Kidney (tissue), 14 donors: ENCODE data around the gene ZNF423. TPM values are rescaled to one million over a fixed set of nuclear protein-coding genes. Genes with fewer than 3 reads are reported as not detected.

Experiments
- DNase-seq, 5 donors: peaks; one replicate each; pipeline ENCODE4 v3.0.0-alpha.2; 2013 to 2020
- FAIRE-seq: peaks from 2 replicates; lab custom pipeline; 2012; peaks lifted over from hg19 to GRCh38; lab: Jason Lieb, UNC
- H3K27ac ChIP-seq, 2 donors: one replicate each; pipeline ENCODE4 v1.7.0; 2013; ENCODE audit warnings: low read depth in 2 of 2, low read length in 2 of 2, inconsistent platforms in 1 of 2
- H3K27me3 ChIP-seq: one replicate; pipeline ENCODE4 v1.7.1; 2013; ENCODE audit warnings: low read length, inconsistent platforms; ENCODE audit not compliant: control insufficient read depth, insufficient read depth
- H3K36me3 ChIP-seq, 3 donors: one replicate each; pipeline versions ENCODE4 v1.7.0 to v1.7.1; 2013; ENCODE audit warnings: low read length in 3 of 3, control low read depth in 1 of 3, inconsistent platforms in 1 of 3; ENCODE audit not compliant: insufficient read depth in 3 of 3, control insufficient read depth in 2 of 3
- H3K4me1 ChIP-seq, 3 donors: one replicate each; pipeline versions ENCODE4 v1.7.0 to v1.7.1; 2013; ENCODE audit warnings: low read length in 3 of 3, inconsistent platforms in 1 of 3, low read depth in 1 of 3; ENCODE audit not compliant: control insufficient read depth in 2 of 3, insufficient read depth in 2 of 3
- H3K4me3 ChIP-seq, 3 donors: one replicate each; pipeline versions ENCODE4 v1.7.0 to v1.8.1; 2013; ENCODE audit warnings: low read length in 3 of 3, control low read depth in 1 of 3, inconsistent platforms in 1 of 3
- H3K9ac ChIP-seq, 3 donors: one replicate each; pipeline versions ENCODE4 v1.7.0 to v1.7.1; 2013; ENCODE audit warnings: low read length in 3 of 3, control low read depth in 1 of 3, inconsistent platforms in 1 of 3
- H3K9me3 ChIP-seq, 3 donors: one replicate each; pipeline versions ENCODE4 v1.7.0 to v1.7.1; 2013; ENCODE audit warnings: low read length in 3 of 3, control low read depth in 1 of 3, inconsistent platforms in 1 of 3; ENCODE audit not compliant: control insufficient read depth in 2 of 3, insufficient read depth in 1 of 3
- CTCF ChIP-seq: IDR thresholded peaks from 3 replicates; pipeline ENCODE4 v1.5.1; 2012; ENCODE audit warnings: mild to moderate bottlenecking, moderate library complexity, borderline replicate concordance; ENCODE audit not compliant: insufficient read depth; ENCODE audit errors: extremely low read depth
- intact Hi-C: fragments of 100-400 bp; cut with DNase I; formaldehyde crosslinking; loops from one replicate; pipeline ENCODE4 v1.11.1; 2022
- polyA plus RNA-seq: library from polyadenylated mRNA; stranded (reverse); fragments of 350-450 nt; fragmentation: Illumina TruSeq; extraction: RNeasy Lipid Tissue Mini Kit (QIAGEN cat#74804); gene quantifications from one replicate; pipeline ENCODE4 v1.2.3, GENCODE V29; 2014; ENCODE audit warnings: low read depth, low replicate concordance; ENCODE audit not compliant: insufficient read depth
- total RNA-seq: library from RNA; stranded (reverse); fragmentation: NEBNext Ultra II Directional; extraction: Animal tissue kit (Norgen Biotek cat#: 25700); gene quantifications from one replicate; pipeline ENCODE4 v1.2.1, GENCODE V29; 2021
- donor health status: control.
- donor health status: control.
- donor health status: control.
- donor health status: control.
- donor health status: control.
- donor health status: DM: yes; HTN: yes; CAD: no.
- donor health status: Normal renal cell carcinoma (clear cell type).

Gene ZNF423
- total and polyA plus RNA-seq, 2 donors from 2014 or later: 2.0 to 8.4 TPM

- Histone ChIP-seq H3K27ac (no peak overlapping the region), H3K36me3 (no peaks in the 10 kb centered on the region), H3K27me3 (peaks cover 2% of the 10 kb centered on the region), H3K9me3 (no peaks in the 10 kb centered on the region), H3K4me3 (no peak overlapping the region), H3K4me1 (no peaks in the 10 kb centered on the region), H3K9ac (no peak overlapping the region)
- no peak for FAIRE-seq
- DNase-seq: peak in 2 of 5 donors; percentile 49 to 52
- intact Hi-C loops: no loop called here
- no peak for TF ChIP-seq CTCF
These were observed 392.9 kb downstream of the ZNF423 start for GRCh38 chr16:49462989-49463371.

GRCh38 chr16:49462362-49462988, 393.4 kb downstream of the ZNF423 start:
- Histone ChIP-seq H3K9me3 (no peaks in the 10 kb centered on the region), H3K27me3 (peaks cover 2% of the 10 kb centered on the region), H3K36me3 (no peaks in the 10 kb centered on the region), H3K9ac (no peak overlapping the region), H3K4me1 (no peaks in the 10 kb centered on the region), H3K27ac (no peak overlapping the region), H3K4me3 (no peak overlapping the region)
- DNase-seq: no peak
- intact Hi-C loops: no loop called here
- FAIRE-seq: no peak
- no peak for TF ChIP-seq CTCF

- no peaks in the 10 kb centered on the region for H3K9me3 ChIP-seq
These were observed 394.4 kb downstream of the ZNF423 start for GRCh38 chr16:49461517-49461951.

More at GRCh38 chr16:49461517-49461951, 394.4 kb downstream of the ZNF423 start:
- FAIRE-seq (no peak), DNase-seq (peak in 2 of 5 donors; percentile 8 to 29)
- Histone ChIP-seq H3K27ac (no peak overlapping the region), H3K4me1 (no peaks in the 10 kb centered on the region), H3K27me3 (peaks cover 2% of the 10 kb centered on the region), H3K9ac (no peak overlapping the region), H3K4me3 (no peak overlapping the region), H3K36me3 (no peaks in the 10 kb centered on the region)
- intact Hi-C loops: no loop called here
- no peak for TF ChIP-seq CTCF
